GM18505 (cell line): ENCODE results near the gene IZUMO4.
"Not testable (repeated sequence)": the region's sequence is repeated elsewhere in the genome, so short reads cannot be mapped to it uniquely, and the experiment has no call there.

Source experiments
- ATAC-seq: cut with Tn5 transposase; IDR thresholded peaks from one replicate; pipeline ENCODE4 v1.9.1; 2021; ENCODE audit not compliant: unreplicated experiment
- POLR2A ChIP-seq: IDR thresholded peaks from 4 replicates; pipeline ENCODE4 v1.6.1; 2011; ENCODE audit warnings: borderline replicate concordance; ENCODE audit not compliant: insufficient read depth, insufficient read length; ENCODE audit errors: extremely low read depth

Gene IZUMO4

DNA sequence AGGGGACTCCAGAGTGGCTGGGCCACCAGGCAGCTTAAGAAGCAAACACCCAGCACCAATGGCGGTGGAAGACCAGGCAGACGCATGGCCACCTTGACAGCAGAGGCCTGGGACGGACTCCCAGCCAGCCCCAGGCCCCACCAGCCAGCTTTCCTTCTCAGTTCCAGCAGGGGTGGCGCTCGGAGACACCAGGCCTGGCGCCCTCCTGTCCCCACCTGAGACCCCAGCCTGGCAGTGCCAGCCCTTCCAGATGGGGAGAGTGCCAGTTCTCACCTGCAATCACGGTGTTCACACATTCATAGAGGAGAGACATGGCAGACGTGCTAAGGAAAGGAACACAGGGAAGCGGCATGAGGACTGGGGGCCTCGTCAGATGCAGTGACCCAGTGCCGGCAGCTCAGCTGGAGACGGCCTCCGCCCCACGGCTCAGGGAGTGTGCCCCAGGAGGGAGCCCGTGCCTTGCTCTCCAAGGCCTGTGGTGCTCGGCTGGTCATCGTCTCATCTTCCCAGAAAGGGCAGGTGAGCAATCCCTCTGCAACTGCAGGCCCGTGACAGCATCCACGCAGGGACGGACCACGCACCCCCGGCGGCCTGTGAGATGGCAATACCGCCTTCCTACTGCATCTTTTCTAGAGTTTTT is 30.3 kb downstream of the IZUMO4 start:
- TF ChIP-seq POLR2A, result no peak
- ATAC-seq, result no peak

DNA sequence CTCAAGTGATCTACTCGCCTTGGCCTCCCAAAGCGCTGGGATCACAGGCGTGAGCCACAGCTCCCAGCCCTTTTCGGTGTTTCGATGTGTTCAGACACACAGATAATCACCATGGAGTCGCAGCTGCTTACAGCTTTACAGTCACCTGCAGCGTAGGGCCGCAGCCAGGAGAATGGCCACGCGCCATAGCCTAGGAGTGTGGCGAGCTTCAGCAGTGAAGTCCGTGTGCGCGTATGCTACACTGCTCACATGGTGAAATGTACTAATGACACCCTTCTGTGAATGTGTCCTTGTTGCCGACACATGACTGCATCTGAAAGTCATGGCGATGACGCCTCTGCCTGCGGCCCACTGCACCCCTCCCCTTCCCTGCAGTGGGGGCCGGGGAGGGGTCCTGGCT is 31.0 kb downstream of the IZUMO4 start:
- ATAC-seq, result no peak
- TF ChIP-seq POLR2A, result no peak

DNA sequence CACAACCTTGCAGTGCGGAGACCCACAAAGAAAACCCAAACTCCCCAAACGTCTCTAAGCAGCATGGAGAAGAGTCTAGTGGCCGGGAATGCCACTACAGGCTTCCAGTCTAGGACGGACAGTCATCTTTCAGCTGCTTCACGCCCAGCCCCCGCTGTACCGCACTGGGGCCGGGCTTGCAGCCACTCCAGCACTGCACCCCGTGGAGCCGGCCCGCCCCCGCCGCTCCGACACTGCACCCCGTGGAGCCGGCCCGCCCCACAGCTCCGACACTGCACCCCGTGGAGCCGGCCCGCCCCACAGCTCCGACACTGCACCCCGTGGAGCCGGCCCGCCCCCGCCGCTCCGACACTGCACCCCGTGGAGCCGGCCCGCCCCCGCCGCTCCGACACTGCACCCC is 31.5 kb downstream of the IZUMO4 start:
- ATAC-seq, result not testable (repeated sequence)

DNA sequence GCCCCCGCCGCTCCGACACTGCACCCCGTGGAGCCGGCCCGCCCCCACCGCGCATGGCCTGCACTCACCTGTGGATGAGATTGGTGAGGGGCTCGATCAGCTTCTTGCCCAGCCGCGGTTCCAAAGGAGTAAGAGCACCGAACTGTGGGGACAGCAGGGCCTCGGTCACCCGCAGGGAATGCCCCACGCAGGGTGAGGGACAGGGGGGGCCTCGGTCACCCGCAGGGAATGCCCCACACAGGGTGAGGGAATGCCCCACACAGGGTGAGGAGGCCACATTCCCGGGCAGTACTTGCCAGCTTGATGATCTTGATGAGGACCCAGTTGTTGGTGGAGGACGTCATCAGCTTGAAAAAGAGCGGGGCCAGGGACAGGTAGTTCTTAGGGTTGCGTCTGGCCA is 32.3 kb downstream of the IZUMO4 start:
- TF ChIP-seq POLR2A, result no peak
- no peak for ATAC-seq

DNA sequence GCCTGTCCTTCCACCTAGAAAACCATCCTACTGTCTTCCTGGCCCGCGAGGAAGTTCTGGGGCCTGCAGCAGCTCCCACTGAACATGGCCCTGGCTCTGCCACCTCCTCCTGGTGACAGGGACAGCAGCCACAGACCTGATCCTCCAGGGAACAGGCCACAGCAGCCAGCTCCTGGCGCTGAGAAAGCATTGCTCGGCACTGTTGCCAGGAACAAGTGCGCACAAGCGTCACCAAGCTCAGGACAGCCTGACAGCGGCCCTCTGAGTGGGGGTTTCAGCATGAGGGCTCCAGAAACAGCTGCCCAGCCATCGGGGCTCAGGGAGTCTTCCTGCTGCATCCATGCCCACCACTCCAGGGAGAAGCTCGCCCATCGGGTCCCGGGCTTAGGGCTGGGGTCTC is 32.8 kb downstream of the IZUMO4 start:
- no peak for ATAC-seq
- no peak for TF ChIP-seq POLR2A

DNA sequence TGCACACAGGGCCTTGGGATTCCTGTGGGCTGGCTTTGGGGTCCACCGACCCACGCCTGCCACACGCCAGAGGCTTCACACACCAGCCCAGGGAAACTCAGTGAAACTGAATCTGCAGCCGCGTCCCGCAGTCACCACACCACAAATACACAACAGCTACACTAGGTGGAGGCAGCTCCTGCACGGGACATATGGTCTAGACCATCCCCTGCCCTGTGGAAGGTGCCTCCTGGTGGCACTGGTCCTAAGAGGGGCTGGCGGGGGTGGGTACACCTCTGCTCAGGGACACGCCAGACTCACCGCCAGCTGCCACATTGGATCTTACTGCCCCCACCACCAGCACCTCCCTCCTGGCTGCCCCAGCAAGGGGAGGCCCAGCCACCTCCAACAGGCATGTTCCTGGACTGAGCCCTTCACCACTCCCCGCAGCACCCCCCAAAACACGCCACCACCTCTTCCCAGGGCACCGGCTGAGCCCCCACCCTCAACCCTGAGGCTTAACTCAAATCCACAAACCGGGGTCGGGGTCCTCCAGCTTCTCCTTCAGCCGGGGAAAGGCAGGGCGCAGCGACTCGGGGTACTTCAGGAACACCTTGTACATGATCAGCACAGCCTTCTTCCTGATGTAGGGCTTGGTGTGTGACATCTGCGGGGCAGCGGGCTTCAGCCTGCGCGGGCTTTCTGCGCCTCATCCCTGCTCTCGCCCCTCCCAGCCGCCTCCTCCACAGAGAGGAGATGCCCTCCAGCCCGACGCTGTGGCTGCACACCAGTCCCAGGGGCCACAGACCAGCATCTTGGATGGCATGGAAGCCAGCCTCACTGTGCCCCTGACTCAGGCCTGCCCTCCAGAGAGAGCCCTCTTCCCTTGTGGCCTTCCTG is 33.4 kb downstream of the IZUMO4 start:
- TF ChIP-seq POLR2A, result no peak
- no peak for ATAC-seq

DNA sequence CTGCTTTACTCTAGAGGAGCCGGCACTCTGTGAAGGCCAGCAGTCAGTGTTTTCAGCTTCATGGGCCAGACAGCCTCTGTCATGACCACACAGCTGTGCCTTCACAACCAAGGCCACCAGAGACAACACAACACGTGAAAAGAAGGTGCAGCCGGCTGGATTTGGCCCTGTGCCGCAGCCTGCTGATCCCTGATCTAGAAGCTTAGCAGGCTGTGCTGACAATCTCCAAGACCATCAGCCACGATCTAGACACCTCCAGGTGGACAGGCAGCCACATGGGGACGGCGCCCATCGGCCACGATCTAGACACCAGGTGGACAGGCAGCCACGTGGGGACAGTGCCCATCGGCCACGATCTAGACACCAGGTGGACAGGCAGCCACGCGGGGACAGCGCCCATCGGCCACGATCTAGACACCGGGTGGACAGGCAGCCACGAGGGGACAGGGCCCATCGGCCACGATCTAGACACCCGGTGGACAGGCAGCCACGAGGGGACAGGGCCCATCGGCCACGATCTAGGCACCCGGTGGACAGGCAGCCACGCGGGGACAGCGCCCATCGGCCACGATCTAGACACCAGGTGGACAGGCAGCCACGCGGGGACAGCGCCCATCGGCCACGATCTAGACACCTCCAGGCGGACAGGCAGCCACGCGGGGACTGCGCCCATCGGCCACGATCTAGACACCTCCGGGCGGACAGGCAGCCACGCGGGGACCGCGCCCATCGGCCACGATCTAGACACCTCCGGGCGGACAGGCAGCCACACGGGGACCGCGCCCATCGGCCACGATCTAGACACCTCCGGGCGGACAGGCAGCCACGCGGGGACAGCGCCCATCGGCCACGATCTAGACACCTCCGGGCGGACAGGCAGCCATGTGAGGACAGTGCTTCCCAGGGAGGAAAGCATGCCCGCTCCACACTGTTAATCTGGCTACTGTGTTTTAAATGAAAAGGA is 34.6 kb downstream of the IZUMO4 start:
- not testable (repeated sequence) for ATAC-seq

DNA sequence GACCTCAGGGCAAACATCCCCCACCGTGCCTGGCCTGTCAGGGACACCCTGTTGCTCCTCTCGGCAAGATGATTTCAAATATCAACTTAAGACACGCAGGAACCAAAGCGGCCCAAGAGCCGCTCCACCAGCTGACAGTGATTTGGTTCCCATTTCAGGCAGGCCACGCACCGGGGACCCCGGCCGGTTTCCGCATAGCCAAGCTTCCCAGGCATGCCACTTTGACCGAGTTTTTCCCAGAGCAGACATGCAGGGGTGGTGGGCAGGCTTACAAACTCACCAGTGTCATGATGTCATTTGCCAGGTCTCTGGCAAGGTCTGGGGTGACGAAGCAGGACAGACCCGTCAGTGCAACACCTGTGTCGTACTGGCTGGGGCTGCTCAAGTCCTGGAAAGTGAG is 35.5 kb downstream of the IZUMO4 start:
- no peak for TF ChIP-seq POLR2A
- ATAC-seq, result no peak

DNA sequence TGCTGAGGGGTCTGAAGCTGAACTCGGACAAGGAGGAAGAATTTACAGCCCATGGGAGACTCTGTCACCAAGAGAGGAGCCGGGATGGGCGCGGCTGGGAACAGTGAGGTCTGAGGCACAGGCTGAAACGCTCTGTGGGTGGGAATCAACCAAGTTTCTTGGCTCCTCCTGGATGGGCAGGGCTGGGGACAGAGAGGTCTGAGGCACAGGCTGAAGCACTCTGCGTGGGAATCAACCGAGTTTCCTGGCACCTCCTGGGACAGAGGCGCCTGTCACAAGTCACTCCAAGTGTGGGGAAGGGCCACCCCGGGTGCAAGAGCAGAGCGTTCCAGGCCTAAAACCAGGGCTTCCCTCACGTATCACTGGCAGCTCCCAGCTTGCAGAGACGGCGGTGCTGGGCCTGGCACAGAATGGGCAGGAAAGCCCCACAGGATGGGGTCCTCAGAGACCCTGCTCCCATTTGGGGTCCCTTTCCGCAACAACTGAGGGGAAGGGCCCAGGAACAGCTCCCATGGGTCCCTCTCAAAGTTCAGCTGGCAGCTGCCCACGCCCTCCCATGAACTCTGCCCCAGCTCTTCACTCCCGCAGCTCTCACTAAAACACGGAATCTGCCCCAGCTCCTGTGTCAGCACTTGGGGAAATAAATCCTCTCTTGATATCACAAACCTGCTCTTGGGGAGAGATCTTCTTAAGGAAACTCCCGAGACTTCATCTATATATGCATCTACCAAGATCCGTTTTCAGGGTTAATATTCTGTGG is 36.2 kb downstream of the IZUMO4 start:
- no peak for ATAC-seq
- TF ChIP-seq POLR2A, result no peak

DNA sequence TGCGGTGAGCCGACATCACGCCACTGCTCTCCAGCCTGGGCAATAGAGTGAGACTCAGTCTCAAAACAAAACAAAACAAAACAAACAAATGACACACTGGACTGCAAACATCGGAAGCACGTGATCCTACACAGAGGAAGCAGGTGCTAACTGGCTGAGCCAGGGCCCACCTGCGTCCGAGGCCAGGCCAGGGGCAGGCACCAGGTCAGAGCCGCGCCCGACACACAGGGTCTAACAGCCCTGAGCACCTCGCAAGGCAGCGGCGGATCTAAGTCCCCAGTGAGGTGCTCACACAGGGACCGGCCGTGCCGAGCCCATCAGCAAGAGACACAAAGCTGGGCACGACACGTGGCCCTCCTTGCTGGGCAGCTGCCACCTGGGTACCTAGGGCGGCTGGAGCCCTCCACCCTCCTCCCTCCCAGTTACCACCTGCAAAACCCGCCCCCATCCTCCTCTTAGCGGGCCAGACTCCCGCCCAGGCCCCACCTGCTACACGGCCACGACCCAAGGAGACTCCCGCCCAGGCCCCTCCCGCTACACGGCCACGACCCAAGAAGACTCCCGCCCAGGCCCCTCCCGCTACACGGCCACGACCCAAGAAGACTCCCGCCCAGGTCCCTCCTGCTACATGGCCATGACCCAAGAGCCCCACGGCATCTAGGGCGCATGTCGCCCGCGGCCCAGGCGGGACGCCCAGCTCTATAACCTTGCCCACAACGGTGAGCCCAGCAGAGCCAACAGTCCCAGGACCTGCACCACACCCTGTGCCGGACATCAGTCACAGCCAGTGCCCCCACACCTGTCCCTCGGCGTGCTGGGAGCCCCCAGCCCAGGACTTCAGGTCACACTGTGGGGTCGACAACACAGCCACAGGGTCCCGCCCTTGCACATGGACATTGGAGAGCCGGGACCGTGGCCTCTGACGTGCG is 39.0 kb downstream of the IZUMO4 start:
- ATAC-seq, result no peak
- TF ChIP-seq POLR2A, result no peak

DNA sequence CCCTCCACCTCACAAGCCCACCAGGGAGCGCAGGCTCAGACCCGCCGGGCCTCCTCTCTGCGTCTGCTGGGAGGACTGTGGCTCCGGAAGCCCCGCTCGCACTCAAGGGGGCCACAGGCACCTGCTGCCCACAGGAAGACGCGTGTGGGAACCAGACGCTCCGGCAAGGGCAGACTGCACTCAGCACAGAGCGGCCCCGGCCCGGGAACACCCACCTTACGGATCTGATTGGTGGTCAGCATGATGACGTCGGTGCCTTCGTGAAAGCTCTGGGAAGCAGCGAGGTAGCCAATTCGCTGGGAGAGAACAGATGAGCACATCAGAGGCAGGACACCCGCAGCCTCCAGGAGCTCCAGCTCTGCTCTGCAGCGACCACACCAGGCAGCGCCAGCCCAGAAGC is 40.1 kb downstream of the IZUMO4 start:
- no peak for ATAC-seq
- TF ChIP-seq POLR2A, result no peak

DNA sequence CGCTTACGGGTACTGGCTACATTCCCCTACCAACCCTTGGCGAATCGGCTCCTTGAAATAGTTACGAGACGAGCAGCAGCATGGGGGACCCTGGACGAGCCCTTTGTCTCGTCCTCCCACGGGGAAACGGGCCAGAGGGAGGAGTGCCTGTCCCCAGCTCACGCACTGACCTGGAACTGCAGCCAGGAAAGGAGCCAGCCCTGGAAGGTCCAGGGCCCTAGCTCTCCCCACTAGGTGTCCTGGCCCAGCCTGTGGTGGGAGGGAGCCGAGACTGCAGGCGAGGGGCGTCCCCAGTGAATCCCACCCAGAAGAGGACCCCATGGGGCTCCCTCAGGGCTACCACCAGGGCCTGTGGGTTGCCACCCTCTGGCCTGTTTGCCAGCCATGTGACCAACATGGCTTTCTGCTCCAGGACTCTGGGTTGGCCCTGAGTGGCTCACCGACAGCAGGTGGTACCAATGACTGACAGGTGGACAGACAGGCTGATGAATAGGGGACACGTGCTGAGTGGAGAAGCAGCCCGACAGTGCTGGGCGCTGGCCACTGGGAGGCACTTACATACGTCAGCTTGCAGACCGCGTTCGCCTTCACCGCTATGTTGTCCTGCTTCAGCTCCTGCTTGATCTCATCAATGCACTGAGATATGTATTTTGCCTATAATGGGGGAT is 41.5 kb downstream of the IZUMO4 start:
- ATAC-seq, result no peak
- no peak for TF ChIP-seq POLR2A
